Measurements from ENCODE around the gene OR2AT4. TPM values are rescaled to one million over a fixed set of nuclear protein-coding genes. Genes with fewer than 3 reads are reported as not detected.

OR2AT4 gene
- total RNA-seq, 1 donor from 2014 or later: not detected

GRCh38 chr11:75032550-75032935 is 64.1 kb downstream of the OR2AT4 start:
- peaks cover 3% of the 10 kb centered on the region for H3K27me3 Mint-ChIP-seq
- H3K4me3 Mint-ChIP-seq (ENCODE audit: low read depth): no peak overlapping the region
- H3K4me1 Mint-ChIP-seq (ENCODE audit: low read depth): no peaks in the 10 kb centered on the region
- no peak for TF ChIP-seq CTCF (IDR thresholded peaks at IDR 0.05; ENCODE audit: unreplicated experiment)
- no peak for DNase-seq (ENCODE audit: low spot score, unreplicated experiment)
- no peaks in the 10 kb centered on the region for H3K36me3 Mint-ChIP-seq (ENCODE audit: insufficient read depth)
- no peak overlapping the region for H3K27ac Mint-ChIP-seq
- H3K9me3 Mint-ChIP-seq (ENCODE audit: low read depth): no peaks in the 10 kb centered on the region

GRCh38 chr11:75031771-75032549 is 64.7 kb downstream of the OR2AT4 start:
- Mint-ChIP-seq H3K36me3 (ENCODE audit: insufficient read depth) (no peaks in the 10 kb centered on the region), H3K27ac (no peak overlapping the region), H3K4me1 (ENCODE audit: low read depth) (no peaks in the 10 kb centered on the region), H3K27me3 (peaks cover 3% of the 10 kb centered on the region), H3K4me3 (ENCODE audit: low read depth) (no peak overlapping the region), H3K9me3 (ENCODE audit: low read depth) (no peaks in the 10 kb centered on the region)
- DNase-seq (ENCODE audit: low spot score, unreplicated experiment): peak; percentile 73
- peak; percentile 83 for TF ChIP-seq CTCF (IDR thresholded peaks at IDR 0.05; ENCODE audit: unreplicated experiment)

Other genes starting within 250 kb of the OR2AT4 start
- 10.8 and 12.2 TPM in 2 replicates for gene XRRA1, start 147.8 kb downstream of the OR2AT4 start, total RNA-seq
- 179 and 194 TPM in 2 replicates for gene SPCS2, start 147.6 kb downstream of the OR2AT4 start, total RNA-seq
- gene NEU3, start 107.9 kb downstream of the OR2AT4 start, total RNA-seq: 11.2 and 12.6 TPM in 2 replicates
- 6.6 and 7.3 TPM in 2 replicates for gene SLCO2B1, start 54.2 kb upstream of the OR2AT4 start, total RNA-seq
- 0.11 TPM in 1 of 2 replicates, not detected in the other for gene TPBGL, start 143.9 kb upstream of the OR2AT4 start, total RNA-seq